Heart left ventricle (tissue), 16 donors: ENCODE results near the gene ZNF576. TPM values are rescaled to one million over a fixed set of nuclear protein-coding genes. Genes with fewer than 3 reads are reported as not detected.

Experiments used
- ATAC-seq, 4 donors: fragments of 200-7000 bp; cut with Tn5 transposase; one replicate each; pipeline ENCODE4 v1.9.1; 2020 to 2022; ENCODE audit warnings: moderate library complexity in 4 of 4, mild to moderate bottlenecking in 3 of 4, moderate number of reproducible peaks in 1 of 4
- DNase-seq, 5 donors: peaks; one replicate each; pipeline ENCODE4 v3.0.0-alpha.2; 2020
- H3K27ac ChIP-seq, 12 donors: fragments of 200-600 bp; sonication (generic) in 4 of 12; one replicate each; pipeline versions ENCODE4 v1.5.0 to v1.8.0; 2016 to 2022; ENCODE audit warnings: mild to moderate bottlenecking in 2 of 12
- H3K27me3 ChIP-seq, 9 donors: fragments of 200-600 bp; sonication (generic) in 2 of 9; one replicate each; pipeline versions ENCODE4 v1.5.1 to v1.8.0; 2016 to 2022; ENCODE audit warnings: mild to moderate bottlenecking in 3 of 9
- H3K36me3 ChIP-seq, 9 donors: fragments of 200-600 bp; sonication (generic) in 2 of 9; one replicate each; pipeline versions ENCODE4 v1.5.0 to v1.8.0; 2018 to 2022; ENCODE audit warnings: mild to moderate bottlenecking in 2 of 9
- H3K4me1 ChIP-seq, 12 donors: fragments of 200-600 bp; sonication (generic) in 4 of 12; one replicate each; pipeline versions ENCODE4 v1.5.0 to v1.8.0; 2016 to 2022; ENCODE audit warnings: mild to moderate bottlenecking in 3 of 12
- H3K4me3 ChIP-seq, 12 donors: fragments of 200-600 bp; sonication (generic) in 4 of 12; one replicate each; pipeline versions ENCODE4 v1.5.0 to v1.8.0; 2017 to 2022; ENCODE audit warnings: mild to moderate bottlenecking in 9 of 12, moderate library complexity in 4 of 12
- H3K9me3 ChIP-seq, 12 donors: fragments of 200-600 bp; sonication (generic) in 4 of 12; one replicate each; pipeline versions ENCODE4 v1.5.0 to v1.8.0; 2016 to 2022; ENCODE audit warnings: mild to moderate bottlenecking in 1 of 12
- CTCF ChIP-seq, 12 donors: fragments of 200-600 bp; sonication (generic) in 4 of 12; IDR thresholded peaks; one replicate each; pipeline versions ENCODE4 v1.5.0 to v1.8.0; 2018 to 2022; ENCODE audit warnings: antibody characterized with exemption in 12 of 12, mild to moderate bottlenecking in 5 of 12
- POLR2A ChIP-seq, 2 donors: fragments of 450-650 bp; IDR thresholded peaks; one replicate each; pipeline ENCODE4 v1.6.1; 2017; ENCODE audit warnings: antibody characterized with exemption in 2 of 2, mild to moderate bottlenecking in 2 of 2, moderate library complexity in 2 of 2
- WGBS, 4 donors: extraction: QIAGEN DNeasy Blood & Tissue Kit in 2 of 4; methylation state at CpG; one replicate each; pipeline versions ENCODE4 v1.1.5 to v1.1.7; 2013 to 2018; 5-methylcytosine and 5-hydroxymethylcytosine counted together
- intact Hi-C, 10 donors: fragments of 100-400 bp; cut with DNase I; formaldehyde crosslinking; loops; one replicate each; pipeline versions ENCODE4 v1.11.1 to v1.14.2; 2022
- polyA plus RNA-seq, 2 donors: library from polyadenylated mRNA; stranded (reverse); fragments of 200-250 nt; gene quantifications; one replicate each; pipeline ENCODE4 v1.2.3, GENCODE V29; 2013
- total RNA-seq, 9 donors: library from RNA; depleted of rRNA in 2 of 9; stranded (reverse); fragments of >200 nt in 2 of 9; fragmentation: NEBNext Ultra II Directional in 3 of 9; extraction: Animal tissue kit (Norgen Biotek cat#: 25700) in 3 of 9; gene quantifications; one replicate each; pipeline versions ENCODE4 v1.1.0 to v1.2.4, GENCODE V29; 2016 to 2023
- donor health status: ischemic (EF 13 %, LVEDD 7.1; RV severe dilation, severe dysfunction).
- donor health status: healthy with polysubstance abuse.
- donor health status: DM: no; HTN: yes; CAD: no.
- donor health status: DM: no; HTN: no; CAD: no.
- donor health status: ischemic (EF 25% LVEDD 6.9; RV normal size, moderate dysfunction).
- donor health status: ischemic (EF 25% LVEDD 5.7; RV mildly dilated, moderate dysfunction).
- donor health status: healthy.
- donor health status: DM: yes; HTN: yes; CAD: no.
- donor health status: ischemic (EF 35%, LVEDD 5.7; RV mildly dilated, moderate dysfunction).
- donor health status: nonischemic (EF 11% LVEDD 7.7; RV severe dilation, severe dysfunction).
- donor health status: DM: yes; HTN: yes; CAD: no.
- donor health status: PGD.
- donor health status: ischemic (EF 29% LVEDD 5.4; RV normal size, mild dysfunction).
- donor health status: nonischemic (EF 23%, LVEDD 6.1; RV moderate dilation, normal function).

Gene ZNF576
- total and polyA plus RNA-seq, 11 donors = 8.9 to 22.4 (median 11.8) TPM

- no peaks in the 10 kb centered on the region for H3K27me3 ChIP-seq
- intact Hi-C loops = loop anchor here in 1 of 10 donors (10.0 kb wide), 2 partner anchors 57 to 63 kb away; partner anchors contain the start of gene ZNF575
- no peak overlapping the region for H3K4me3 ChIP-seq
- no peak for TF ChIP-seq POLR2A (IDR thresholded peaks at IDR 0.05)
- TF ChIP-seq CTCF (IDR thresholded peaks at IDR 0.05) = no peak
- ATAC-seq (no peak), DNase-seq (no peak)
- peaks cover 7 to 34% (median 25%) of the 10 kb centered on the region in 12 donors for H3K4me1 ChIP-seq
- WGBS, 4 donors = 94 to 98% (median 95%) methylated on average over 41 to 63 of the region's 63 CpGs
- H3K27ac ChIP-seq = no peak overlapping the region
- H3K36me3 ChIP-seq = peaks cover 0 to 67% (median 45%) of the 10 kb centered on the region in 9 donors
- no peaks in the 10 kb centered on the region for H3K9me3 ChIP-seq
Observed at GRCh38 chr19:43591904-43592772, 4.3 kb upstream of the ZNF576 start.

GRCh38 chr19:43592800-43593350 is 3.5 kb upstream of the ZNF576 start:
- no peak for TF ChIP-seq POLR2A (IDR thresholded peaks at IDR 0.05)
- TF ChIP-seq CTCF (IDR thresholded peaks at IDR 0.05) = no peak
- WGBS, 4 donors = 92 to 96% (median 95%) methylated on average over 26 to 37 of the region's 37 CpGs
- no peak for DNase-seq
- ATAC-seq = no peak
- intact Hi-C loops = loop anchor here in 1 of 10 donors (10.0 kb wide), 2 partner anchors 58 to 62 kb away; partner anchors contain the start of gene ZNF575
- no peak overlapping the region for H3K27ac ChIP-seq
- no peaks in the 10 kb centered on the region for H3K9me3 ChIP-seq
- peaks cover 0 to 60% (median 45%) of the 10 kb centered on the region in 9 donors for H3K36me3 ChIP-seq
- peaks cover 8 to 41% (median 32%) of the 10 kb centered on the region in 12 donors for H3K4me1 ChIP-seq
- H3K27me3 ChIP-seq = no peaks in the 10 kb centered on the region
- no peak overlapping the region for H3K4me3 ChIP-seq

DNA sequence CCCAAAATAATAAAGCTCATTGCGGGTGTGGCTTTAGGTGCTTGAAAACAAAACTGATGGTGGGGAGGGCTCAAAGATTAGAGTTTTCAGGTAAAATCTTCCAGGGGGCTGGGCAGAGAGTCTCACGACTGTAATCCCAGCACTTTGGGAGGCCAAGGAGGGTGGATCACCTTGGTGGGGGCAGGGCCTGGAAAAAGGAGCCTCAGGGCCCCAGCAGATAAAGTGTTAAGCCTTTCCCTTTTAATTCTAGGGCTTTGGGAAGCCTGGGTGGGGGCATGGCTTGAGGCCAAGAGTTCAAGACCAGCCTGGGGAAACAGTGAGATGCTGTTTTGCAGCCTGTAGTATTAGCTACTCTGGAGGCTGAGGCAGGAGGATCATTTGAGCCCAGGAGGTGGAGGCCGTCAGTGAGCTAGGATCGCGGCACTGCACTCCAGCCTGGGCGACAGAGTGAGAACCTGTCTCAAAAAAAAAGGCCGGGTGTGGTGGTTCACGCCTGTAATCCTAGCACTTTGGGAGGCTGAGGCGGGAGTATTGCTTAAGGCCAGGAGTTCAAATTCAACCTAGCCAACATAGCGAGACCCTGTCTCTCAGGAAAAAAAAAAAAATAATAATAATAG is 2.2 kb upstream of the ZNF576 start:
- Histone ChIP-seq H3K27ac (peak overlapping the region in 6 of 12 donors; percentile 84 to 99 (median 96)), H3K27me3 (no peaks in the 10 kb centered on the region), H3K4me3 (peak overlapping the region in 10 of 12 donors; percentile 65 to 90 (median 76)), H3K4me1 (peaks cover 8 to 41% (median 32%) of the 10 kb centered on the region in 12 donors), H3K36me3 (peaks cover 0 to 61% (median 54%) of the 10 kb centered on the region in 9 donors), H3K9me3 (no peaks in the 10 kb centered on the region)
- intact Hi-C loops = loop anchor here in 3 of 10 donors (2.0 to 10.0 kb wide), 4 partner anchors 13 to 61 kb away; partner anchors contain the start of gene ZNF575 (in 1 of the 3)
- 90 to 95% (median 92%) methylated on average over 10 of the region's 10 CpGs for WGBS, 4 donors
- DNase-seq (no peak), ATAC-seq (no peak)
- no peak for TF ChIP-seq POLR2A (IDR thresholded peaks at IDR 0.05)
- no peak for TF ChIP-seq CTCF (IDR thresholded peaks at IDR 0.05)
